GM10248 (cell line): ENCODE results near the gene VSTM2L.

Source experiments
- CTCF ChIA-PET: fragments of 300-600 bp; sonication (Branson Sonifier 250); formaldehyde crosslinking; extraction: SDS; loops from one replicate; lab custom pipeline; 2021; ENCODE audit warnings: antibody characterized with exemption; lab: Yijun Ruan, JAX
- POLR2A ChIA-PET: fragments of 350-650 bp; sonication (Branson Sonifier 250); formaldehyde crosslinking; extraction: SDS; loops from one replicate; lab custom pipeline; 2020; ENCODE audit warnings: antibody characterized with exemption; lab: Yijun Ruan, JAX
- DNase-seq: peaks from one replicate; pipeline ENCODE4 v3.0.0; 2012; ENCODE audit errors: extremely low spot score
- TF ChIP-seq, protein P1 (sequence below): IDR thresholded peaks from 2 replicates; pipeline ENCODE4 v1.5.1; 2012; ENCODE audit warnings: mild to moderate bottlenecking, low read depth; ENCODE audit errors: extremely low read depth, missing control alignments, control extremely low read depth

The VSTM2L gene

DNA sequence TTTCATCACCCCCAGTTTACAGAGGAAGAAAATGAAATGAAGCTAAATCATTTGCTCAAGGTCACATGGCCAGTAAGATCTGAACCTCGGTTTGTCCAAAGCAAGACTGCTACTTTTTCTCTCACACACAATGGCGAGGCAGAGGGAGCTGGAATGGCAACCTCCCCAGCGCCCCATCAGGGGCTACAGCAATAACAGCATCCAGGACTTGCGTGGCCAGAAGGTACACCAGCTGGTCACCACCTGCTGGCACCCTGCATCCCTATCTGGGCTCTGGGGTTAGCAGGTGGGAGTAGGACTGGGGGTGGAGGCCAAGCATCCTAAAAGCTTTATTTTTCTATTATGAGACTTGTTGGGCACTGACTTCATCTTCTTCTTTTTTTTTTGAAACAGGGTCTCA is 89.0 kb downstream of the VSTM2L start:
- POLR2A ChIA-PET = interaction anchor here (0.6 kb wide), 1 partner anchor 1419 kb away, joined by 5 read pairs; the partner anchor contains the start of gene TGIF2

DNA sequence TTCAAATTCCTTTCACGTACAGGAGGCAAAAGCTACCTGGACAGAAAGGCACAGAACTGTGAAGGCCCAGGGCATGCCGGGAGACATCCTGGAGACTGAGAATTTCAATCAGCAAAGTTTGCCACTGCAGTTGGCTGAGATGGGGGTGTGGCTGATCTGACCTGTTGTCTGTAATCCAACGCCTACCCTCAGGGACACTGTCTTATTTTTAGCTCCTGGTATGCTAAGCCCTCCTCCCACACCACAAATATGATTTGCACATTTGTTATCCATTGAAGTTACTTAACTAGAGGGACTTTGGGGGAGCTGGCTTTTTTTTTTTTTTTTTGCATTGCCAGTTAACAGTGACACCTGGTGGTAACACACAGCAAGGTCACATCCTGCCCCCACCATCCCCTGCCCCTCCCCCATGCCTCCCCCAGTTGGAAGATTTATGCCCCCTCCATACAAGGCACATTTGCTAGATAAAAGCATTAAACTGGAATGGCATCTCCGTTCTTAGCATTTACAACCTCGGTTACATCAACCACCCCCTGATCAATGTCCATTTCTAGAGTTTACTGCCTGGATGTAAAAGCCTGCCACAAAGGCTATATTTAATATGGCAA is 90.0 kb downstream of the VSTM2L start:
- peak; percentile 58 for DNase-seq

More for the DNA sequence above, 89.0 kb downstream of the VSTM2L start:
- CTCF ChIA-PET = interaction anchor here (0.9 to 5.8 kb wide), 10 partner anchors 8 to 722 kb away, joined by 3 to 54 read pairs (median 6); no protein-coding TSS in a partner anchor
- TF ChIP-seq, protein P1, sequence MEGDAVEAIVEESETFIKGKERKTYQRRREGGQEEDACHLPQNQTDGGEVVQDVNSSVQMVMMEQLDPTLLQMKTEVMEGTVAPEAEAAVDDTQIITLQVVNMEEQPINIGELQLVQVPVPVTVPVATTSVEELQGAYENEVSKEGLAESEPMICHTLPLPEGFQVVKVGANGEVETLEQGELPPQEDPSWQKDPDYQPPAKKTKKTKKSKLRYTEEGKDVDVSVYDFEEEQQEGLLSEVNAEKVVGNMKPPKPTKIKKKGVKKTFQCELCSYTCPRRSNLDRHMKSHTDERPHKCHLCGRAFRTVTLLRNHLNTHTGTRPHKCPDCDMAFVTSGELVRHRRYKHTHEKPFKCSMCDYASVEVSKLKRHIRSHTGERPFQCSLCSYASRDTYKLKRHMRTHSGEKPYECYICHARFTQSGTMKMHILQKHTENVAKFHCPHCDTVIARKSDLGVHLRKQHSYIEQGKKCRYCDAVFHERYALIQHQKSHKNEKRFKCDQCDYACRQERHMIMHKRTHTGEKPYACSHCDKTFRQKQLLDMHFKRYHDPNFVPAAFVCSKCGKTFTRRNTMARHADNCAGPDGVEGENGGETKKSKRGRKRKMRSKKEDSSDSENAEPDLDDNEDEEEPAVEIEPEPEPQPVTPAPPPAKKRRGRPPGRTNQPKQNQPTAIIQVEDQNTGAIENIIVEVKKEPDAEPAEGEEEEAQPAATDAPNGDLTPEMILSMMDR = no peak
- DNase-seq = no peak

GRCh38 chr20:37994512-37994911 is 91.6 kb downstream of the VSTM2L start:
- POLR2A ChIA-PET = no interaction called here
- CTCF ChIA-PET = interaction anchor here (0.7 to 5.8 kb wide), 10 partner anchors 11 to 527 kb away, joined by 3 to 54 read pairs (median 4); no protein-coding TSS in a partner anchor
- TF ChIP-seq, protein P1 = no peak
- no peak for DNase-seq

More for the DNA sequence above, 90.0 kb downstream of the VSTM2L start:
- ChIA-PET CTCF (interaction anchor here (0.8 to 5.8 kb wide), 11 partner anchors 9 to 731 kb away, joined by 3 to 54 read pairs (median 6); no protein-coding TSS in a partner anchor), POLR2A (interaction anchor here (0.6 kb wide), 2 partner anchors 746 to 1570 kb away, joined by 3 read pairs; no protein-coding TSS in a partner anchor)
- TF ChIP-seq, protein P1 = peak; percentile 30
